ENCODE data around the gene PCDH9. TPM values are rescaled to one million over a fixed set of nuclear protein-coding genes. Genes with fewer than 3 reads are reported as not detected.
A peak's percentile ranks its signal among the peaks of the same experiment; 100 is the strongest.

PCDH9 gene
- total and polyA plus RNA-seq, 2 experiments from 2014 or later = 0.31 to 0.52 TPM

DNA sequence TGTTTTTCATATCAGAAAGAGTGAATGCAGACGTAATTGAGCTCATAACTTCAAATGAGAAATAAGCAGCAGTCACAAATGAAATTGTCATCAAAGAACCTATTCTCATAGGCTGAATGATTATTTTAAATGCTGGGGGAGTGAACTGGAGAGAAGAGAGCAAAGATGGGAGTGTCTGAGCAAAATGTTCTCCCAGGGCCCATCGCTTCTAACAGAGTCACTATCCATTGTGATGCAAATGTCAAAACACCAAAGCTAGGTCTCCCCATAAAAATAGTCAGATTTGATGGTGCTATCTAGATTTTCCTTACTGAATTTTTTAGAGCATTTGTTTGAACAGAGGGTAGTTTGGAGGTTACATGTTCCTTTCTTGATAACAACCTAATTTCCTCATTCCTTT lies 278.7 kb downstream of the PCDH9 start:
- no peaks in the 10 kb centered on the region for H3K36me3 ChIP-seq (ENCODE audit: insufficient read depth)
- no peak overlapping the region for H3K27ac ChIP-seq (ENCODE audit: low read depth)
- Mint-ChIP-seq H3K36me3 (ENCODE audit: low read depth) (no peaks in the 10 kb centered on the region), H3K9me3 (no peaks in the 10 kb centered on the region), H3K27me3 (ENCODE audit: insufficient read depth, low read depth, poor library complexity) (no peaks in the 10 kb centered on the region), H3K4me1 (peaks cover 58% of the 10 kb centered on the region), H3K4me3 (no peak overlapping the region), H3K27ac (peak overlapping the region; percentile 81)
- H3K79me2 ChIP-seq (replicated peaks; ENCODE audit: insufficient read depth) = no peaks in the 10 kb centered on the region
- ATAC-seq (peak; percentile 62), DNase-seq (ENCODE audit: low spot score) (peak; percentile 31)
- H3K9me2 ChIP-seq (ENCODE audit: insufficient read depth) = no peaks in the 10 kb centered on the region; the same call in none of the 2 replicates
- no peak overlapping the region for H2AFZ ChIP-seq
- H4K20me1 ChIP-seq (replicated peaks; ENCODE audit: insufficient read depth) = no peaks in the 10 kb centered on the region
- TF ChIP-seq ZNF114 (CRISPR knock-in tag; IDR thresholded peaks at IDR 0.05) (no peak), STAT1 (IDR thresholded peaks at IDR 0.05; ENCODE audit: unreplicated experiment) (no peak), CTCF (conservative IDR thresholded peaks at IDR 0.05; ENCODE audit: low read depth in 2 of 2) (no peak), ETS1 (IDR thresholded peaks at IDR 0.05) (no peak), NANOG (IDR thresholded peaks at IDR 0.05; ENCODE audit: borderline replicate concordance) (no peak), EZH2 (IDR thresholded peaks at IDR 0.05; ENCODE audit: low read depth, unreplicated experiment) (no peak), EZH2phosphoT487 (IDR thresholded peaks at IDR 0.05; ENCODE audit: unreplicated experiment) (no peak), ZNF331 (CRISPR knock-in tag; IDR thresholded peaks at IDR 0.05; ENCODE audit: low read depth) (no peak), CREB1 (CRISPR knock-in tag; IDR thresholded peaks at IDR 0.05; ENCODE audit: low read depth) (no peak), JUNB (IDR thresholded peaks at IDR 0.05; ENCODE audit: unreplicated experiment) (no peak), POLR2AphosphoS5 (IDR thresholded peaks at IDR 0.05; ENCODE audit: low read depth) (no peak), REST (IDR thresholded peaks at IDR 0.05; ENCODE audit: unreplicated experiment) (no peak)
- TF ChIP-seq, protein P1, sequence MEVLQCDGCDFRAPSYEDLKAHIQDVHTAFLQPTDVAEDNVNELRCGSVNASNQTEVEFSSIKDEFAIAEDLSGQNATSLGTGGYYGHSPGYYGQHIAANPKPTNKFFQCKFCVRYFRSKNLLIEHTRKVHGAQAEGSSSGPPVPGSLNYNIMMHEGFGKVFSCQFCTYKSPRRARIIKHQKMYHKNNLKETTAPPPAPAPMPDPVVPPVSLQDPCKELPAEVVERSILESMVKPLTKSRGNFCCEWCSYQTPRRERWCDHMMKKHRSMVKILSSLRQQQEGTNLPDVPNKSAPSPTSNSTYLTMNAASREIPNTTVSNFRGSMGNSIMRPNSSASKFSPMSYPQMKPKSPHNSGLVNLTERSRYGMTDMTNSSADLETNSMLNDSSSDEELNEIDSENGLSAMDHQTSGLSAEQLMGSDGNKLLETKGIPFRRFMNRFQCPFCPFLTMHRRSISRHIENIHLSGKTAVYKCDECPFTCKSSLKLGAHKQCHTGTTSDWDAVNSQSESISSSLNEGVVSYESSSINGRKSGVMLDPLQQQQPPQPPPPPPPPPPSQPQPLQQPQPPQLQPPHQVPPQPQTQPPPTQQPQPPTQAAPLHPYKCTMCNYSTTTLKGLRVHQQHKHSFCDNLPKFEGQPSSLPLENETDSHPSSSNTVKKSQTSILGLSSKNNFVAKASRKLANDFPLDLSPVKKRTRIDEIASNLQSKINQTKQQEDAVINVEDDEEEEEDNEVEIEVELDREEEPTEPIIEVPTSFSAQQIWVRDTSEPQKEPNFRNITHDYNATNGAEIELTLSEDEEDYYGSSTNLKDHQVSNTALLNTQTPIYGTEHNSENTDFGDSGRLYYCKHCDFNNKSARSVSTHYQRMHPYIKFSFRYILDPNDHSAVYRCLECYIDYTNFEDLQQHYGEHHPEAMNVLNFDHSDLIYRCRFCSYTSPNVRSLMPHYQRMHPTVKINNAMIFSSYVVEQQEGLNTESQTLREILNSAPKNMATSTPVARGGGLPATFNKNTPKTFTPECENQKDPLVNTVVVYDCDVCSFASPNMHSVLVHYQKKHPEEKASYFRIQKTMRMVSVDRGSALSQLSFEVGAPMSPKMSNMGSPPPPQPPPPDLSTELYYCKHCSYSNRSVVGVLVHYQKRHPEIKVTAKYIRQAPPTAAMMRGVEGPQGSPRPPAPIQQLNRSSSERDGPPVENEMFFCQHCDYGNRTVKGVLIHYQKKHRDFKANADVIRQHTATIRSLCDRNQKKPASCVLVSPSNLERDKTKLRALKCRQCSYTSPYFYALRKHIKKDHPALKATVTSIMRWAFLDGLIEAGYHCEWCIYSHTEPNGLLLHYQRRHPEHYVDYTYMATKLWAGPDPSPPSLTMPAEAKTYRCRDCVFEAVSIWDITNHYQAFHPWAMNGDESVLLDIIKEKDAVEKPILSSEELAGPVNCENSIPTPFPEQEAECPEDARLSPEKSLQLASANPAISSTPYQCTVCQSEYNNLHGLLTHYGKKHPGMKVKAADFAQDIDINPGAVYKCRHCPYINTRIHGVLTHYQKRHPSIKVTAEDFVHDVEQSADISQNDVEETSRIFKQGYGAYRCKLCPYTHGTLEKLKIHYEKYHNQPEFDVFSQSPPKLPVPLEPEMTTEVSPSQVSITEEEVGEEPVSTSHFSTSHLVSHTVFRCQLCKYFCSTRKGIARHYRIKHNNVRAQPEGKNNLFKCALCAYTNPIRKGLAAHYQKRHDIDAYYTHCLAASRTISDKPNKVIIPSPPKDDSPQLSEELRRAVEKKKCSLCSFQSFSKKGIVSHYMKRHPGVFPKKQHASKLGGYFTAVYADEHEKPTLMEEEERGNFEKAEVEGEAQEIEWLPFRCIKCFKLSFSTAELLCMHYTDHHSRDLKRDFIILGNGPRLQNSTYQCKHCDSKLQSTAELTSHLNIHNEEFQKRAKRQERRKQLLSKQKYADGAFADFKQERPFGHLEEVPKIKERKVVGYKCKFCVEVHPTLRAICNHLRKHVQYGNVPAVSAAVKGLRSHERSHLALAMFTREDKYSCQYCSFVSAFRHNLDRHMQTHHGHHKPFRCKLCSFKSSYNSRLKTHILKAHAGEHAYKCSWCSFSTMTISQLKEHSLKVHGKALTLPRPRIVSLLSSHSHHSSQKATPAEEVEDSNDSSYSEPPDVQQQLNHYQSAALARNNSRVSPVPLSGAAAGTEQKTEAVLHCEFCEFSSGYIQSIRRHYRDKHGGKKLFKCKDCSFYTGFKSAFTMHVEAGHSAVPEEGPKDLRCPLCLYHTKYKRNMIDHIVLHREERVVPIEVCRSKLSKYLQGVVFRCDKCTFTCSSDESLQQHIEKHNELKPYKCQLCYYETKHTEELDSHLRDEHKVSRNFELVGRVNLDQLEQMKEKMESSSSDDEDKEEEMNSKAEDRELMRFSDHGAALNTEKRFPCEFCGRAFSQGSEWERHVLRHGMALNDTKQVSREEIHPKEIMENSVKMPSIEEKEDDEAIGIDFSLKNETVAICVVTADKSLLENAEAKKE (CRISPR knock-in tag; IDR thresholded peaks at IDR 0.05) = no peak
- H3K27me3 ChIP-seq (ENCODE audit: insufficient read depth) = no peaks in the 10 kb centered on the region
- H3K4me3 ChIP-seq = no peak overlapping the region
- peaks cover 45% of the 10 kb centered on the region for H3K4me1 ChIP-seq (ENCODE audit: insufficient read depth)
- H3F3A ChIP-seq (replicated peaks; ENCODE audit: low read depth) = no peaks in the 10 kb centered on the region
- peak overlapping the region; percentile 45; the same call in 1 of the 2 replicates for H3K4me2 ChIP-seq

All from GM23338 (cell line).